Loucy (cell line): ENCODE measurements around the gene STX8.

Source experiments
- EZH2phosphoT487 ChIP-seq: fragments of 200-600 bp; IDR thresholded peaks from 2 replicates; pipeline ENCODE4 v1.6.1; 2018; ENCODE audit warnings: antibody characterized with exemption, mild to moderate bottlenecking, moderate library complexity, borderline replicate concordance
- TF ChIP-seq, protein P1 (sequence below): fragments of 200-600 bp; sonication (generic); conservative IDR thresholded peaks from 2 replicates; pipeline ENCODE4 v1.5.1; 2014; ENCODE audit warnings: mild to moderate bottlenecking, antibody characterized with exemption, low read length

DNA sequence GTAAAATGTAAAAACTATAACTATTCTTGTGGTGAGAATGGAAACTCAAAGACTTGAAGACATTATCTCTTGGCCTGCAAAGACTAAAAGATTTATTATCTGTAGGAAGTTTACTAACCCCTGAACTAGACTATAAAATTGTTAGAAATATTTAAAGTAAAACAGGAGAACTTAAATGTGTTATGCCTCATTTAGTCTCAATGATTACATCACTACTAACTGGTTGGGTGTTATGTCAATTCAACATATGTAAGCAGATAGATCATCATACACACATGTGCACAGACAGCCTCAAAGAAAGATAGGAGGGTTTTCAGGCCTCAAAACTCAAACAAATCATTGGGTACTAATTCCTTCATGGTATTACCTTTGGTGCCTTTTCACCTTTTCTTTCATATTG, 7.6 kb downstream of the STX8 start:
- TF ChIP-seq, protein P1, sequence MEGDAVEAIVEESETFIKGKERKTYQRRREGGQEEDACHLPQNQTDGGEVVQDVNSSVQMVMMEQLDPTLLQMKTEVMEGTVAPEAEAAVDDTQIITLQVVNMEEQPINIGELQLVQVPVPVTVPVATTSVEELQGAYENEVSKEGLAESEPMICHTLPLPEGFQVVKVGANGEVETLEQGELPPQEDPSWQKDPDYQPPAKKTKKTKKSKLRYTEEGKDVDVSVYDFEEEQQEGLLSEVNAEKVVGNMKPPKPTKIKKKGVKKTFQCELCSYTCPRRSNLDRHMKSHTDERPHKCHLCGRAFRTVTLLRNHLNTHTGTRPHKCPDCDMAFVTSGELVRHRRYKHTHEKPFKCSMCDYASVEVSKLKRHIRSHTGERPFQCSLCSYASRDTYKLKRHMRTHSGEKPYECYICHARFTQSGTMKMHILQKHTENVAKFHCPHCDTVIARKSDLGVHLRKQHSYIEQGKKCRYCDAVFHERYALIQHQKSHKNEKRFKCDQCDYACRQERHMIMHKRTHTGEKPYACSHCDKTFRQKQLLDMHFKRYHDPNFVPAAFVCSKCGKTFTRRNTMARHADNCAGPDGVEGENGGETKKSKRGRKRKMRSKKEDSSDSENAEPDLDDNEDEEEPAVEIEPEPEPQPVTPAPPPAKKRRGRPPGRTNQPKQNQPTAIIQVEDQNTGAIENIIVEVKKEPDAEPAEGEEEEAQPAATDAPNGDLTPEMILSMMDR = no peak
- no peak for TF ChIP-seq EZH2phosphoT487
